ENCODE results near the gene CDH18. TPM values are rescaled to one million over a fixed set of nuclear protein-coding genes. Genes with fewer than 3 reads are reported as not detected.

CDH18 gene
- total RNA-seq, 3 donors from 2014 or later, result 0.76 TPM; not detected in 2

DNA sequence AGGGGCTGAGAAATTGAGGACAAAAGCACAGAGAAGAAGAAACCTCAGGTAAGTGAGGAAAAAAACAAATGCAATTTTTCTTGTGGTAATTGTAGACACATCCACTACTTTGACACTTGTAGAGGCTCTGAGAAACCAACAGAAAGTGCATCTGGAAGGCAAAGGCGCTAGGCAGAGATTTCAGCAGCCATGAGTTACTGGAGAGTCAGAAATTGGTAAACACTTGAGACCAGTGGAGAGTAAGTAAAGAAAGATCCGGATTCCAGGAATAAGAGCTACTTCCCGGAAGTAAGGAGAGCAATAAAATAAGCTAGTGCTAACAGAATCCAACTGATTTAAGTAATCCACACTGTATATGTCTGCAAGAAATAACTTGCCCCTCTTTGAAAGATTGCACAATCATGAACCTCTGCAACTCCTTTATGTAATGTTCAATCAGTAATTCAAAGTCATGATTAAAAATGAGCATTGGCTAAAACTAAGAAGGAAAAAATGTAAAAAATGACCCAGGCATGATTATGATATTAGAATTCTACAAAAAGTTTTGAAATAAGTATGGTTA, 382.1 kb downstream of the CDH18 start:
- no peak for ATAC-seq

GRCh38 chr5:19584131-19584530, 403.9 kb downstream of the CDH18 start:
- H3K9me3 ChIP-seq, result no peaks in the 10 kb centered on the region
- intact Hi-C loops (cut with DNase I, micrococcal nuclease), result no loop called here
- no peak for ATAC-seq

More for the DNA sequence above, 382.1 kb downstream of the CDH18 start:
- DNase-seq, result no peak
- intact Hi-C loops (cut with DNase I, micrococcal nuclease), result no loop called here
- Histone ChIP-seq H3K36me3 (ENCODE audit: low read depth) (no peaks in the 10 kb centered on the region), H3K4me3 (no peak overlapping the region), H3K4me1 (ENCODE audit: low read depth) (no peaks in the 10 kb centered on the region), H3K9me3 (peaks cover 13% of the 10 kb centered on the region)
- no peak for TF ChIP-seq CTCF (IDR thresholded peaks at IDR 0.05)

DNA sequence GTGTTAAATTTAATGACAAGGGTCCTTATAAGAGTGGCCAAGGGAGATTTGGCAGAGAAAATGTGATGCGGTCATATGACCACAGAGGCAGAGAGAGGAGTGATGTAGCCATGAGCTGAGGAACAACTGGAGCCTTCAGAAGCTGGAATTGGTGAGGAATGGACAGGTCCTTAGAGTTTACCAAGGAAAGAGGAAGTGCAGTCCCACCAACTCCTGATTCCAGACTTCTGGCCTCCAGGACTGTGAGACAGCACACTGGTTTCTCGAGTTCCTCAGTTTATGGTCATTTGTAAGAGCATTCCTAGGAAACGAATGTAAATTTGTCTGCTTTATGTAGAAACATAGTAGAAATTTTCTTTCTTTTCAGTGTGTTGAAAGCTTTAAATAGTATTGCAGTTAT, 410.1 kb downstream of the CDH18 start:
- DNase-seq, result no peak

More at GRCh38 chr5:19584131-19584530, 403.9 kb downstream of the CDH18 start:
- Histone ChIP-seq H3K4me3 (no peak overlapping the region), H3K36me3 (ENCODE audit: low read depth) (no peaks in the 10 kb centered on the region), H3K4me1 (ENCODE audit: low read depth) (no peaks in the 10 kb centered on the region)
- no peak for DNase-seq
- no peak for TF ChIP-seq CTCF (IDR thresholded peaks at IDR 0.05)

DNA sequence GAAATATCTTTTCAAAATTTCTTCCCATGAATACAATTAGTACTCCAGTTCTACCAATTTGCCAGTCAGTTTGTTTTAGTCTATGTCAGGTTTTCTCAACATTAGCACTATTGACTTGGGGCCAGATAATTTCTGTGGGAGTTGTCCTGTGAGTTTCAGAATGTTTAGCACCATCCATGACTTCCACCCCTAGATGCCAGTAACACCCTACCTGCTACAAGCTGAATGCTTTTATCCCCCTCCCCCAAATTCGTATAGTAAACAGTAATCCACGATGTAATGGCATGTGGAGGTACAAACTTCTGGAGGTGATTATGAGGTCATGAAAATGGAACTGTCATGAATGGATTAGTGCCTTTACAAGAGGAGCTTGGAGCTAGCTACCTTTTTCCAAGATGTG, 420.0 kb downstream of the CDH18 start:
- no peaks in the 10 kb centered on the region for H3K4me1 ChIP-seq (ENCODE audit: low read depth)
- no peaks in the 10 kb centered on the region for H3K36me3 ChIP-seq (ENCODE audit: low read depth)
- H3K9me3 ChIP-seq, result peaks cover 13% of the 10 kb centered on the region
- no peak overlapping the region for H3K4me3 ChIP-seq
- DNase-seq (no peak), ATAC-seq (no peak)
- intact Hi-C loops (cut with DNase I, micrococcal nuclease), result no loop called here
- TF ChIP-seq CTCF (IDR thresholded peaks at IDR 0.05), result no peak

More for the DNA sequence above, 410.1 kb downstream of the CDH18 start:
- no peak for ATAC-seq
- intact Hi-C loops (cut with DNase I, micrococcal nuclease), result no loop called here
- Histone ChIP-seq H3K4me1 (ENCODE audit: low read depth) (no peaks in the 10 kb centered on the region), H3K36me3 (ENCODE audit: low read depth) (no peaks in the 10 kb centered on the region), H3K4me3 (no peak overlapping the region), H3K9me3 (peaks cover 2% of the 10 kb centered on the region)
- no peak for TF ChIP-seq CTCF (IDR thresholded peaks at IDR 0.05)

DNA sequence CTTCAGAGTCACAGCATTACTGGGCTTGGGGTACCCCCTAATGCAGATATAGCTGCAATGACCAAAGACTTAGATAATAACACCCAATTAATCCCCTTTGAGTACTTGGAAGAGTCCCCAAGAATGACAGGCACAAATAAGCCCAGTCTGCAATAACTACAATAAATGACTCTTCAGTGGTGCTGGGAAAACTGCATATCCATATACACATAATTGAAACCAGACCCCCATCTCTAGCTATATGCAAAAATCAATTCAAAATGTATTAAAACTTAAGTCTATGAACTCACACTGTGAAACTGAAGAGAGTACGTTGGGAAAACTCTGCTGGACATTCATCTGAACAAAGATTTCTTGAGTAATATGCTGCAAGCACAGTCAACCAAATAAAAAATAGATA, 422.5 kb downstream of the CDH18 start:
- H3K4me3 ChIP-seq, result no peak overlapping the region
- intact Hi-C loops (cut with DNase I, micrococcal nuclease), result no loop called here
- ATAC-seq (no peak), DNase-seq (no peak)
- H3K4me1 ChIP-seq (ENCODE audit: low read depth), result no peaks in the 10 kb centered on the region
- no peak for TF ChIP-seq CTCF (IDR thresholded peaks at IDR 0.05)
- H3K9me3 ChIP-seq, result peaks cover 8% of the 10 kb centered on the region
- no peaks in the 10 kb centered on the region for H3K36me3 ChIP-seq (ENCODE audit: low read depth)

- ATAC-seq, result no peak
- intact Hi-C loops (cut with DNase I, micrococcal nuclease), result no loop called here
These were observed 424.0 kb downstream of the CDH18 start for GRCh38 chr5:19564036-19564435.

More at GRCh38 chr5:19564036-19564435, 424.0 kb downstream of the CDH18 start:
- Histone ChIP-seq H3K4me1 (ENCODE audit: low read depth) (no peaks in the 10 kb centered on the region), H3K36me3 (ENCODE audit: low read depth) (no peaks in the 10 kb centered on the region), H3K4me3 (no peak overlapping the region), H3K9me3 (peaks cover 8% of the 10 kb centered on the region)
- TF ChIP-seq CTCF (IDR thresholded peaks at IDR 0.05), result no peak
- no peak for DNase-seq
